Measurements from ENCODE around the gene ELF3.

Gene ELF3

DNA sequence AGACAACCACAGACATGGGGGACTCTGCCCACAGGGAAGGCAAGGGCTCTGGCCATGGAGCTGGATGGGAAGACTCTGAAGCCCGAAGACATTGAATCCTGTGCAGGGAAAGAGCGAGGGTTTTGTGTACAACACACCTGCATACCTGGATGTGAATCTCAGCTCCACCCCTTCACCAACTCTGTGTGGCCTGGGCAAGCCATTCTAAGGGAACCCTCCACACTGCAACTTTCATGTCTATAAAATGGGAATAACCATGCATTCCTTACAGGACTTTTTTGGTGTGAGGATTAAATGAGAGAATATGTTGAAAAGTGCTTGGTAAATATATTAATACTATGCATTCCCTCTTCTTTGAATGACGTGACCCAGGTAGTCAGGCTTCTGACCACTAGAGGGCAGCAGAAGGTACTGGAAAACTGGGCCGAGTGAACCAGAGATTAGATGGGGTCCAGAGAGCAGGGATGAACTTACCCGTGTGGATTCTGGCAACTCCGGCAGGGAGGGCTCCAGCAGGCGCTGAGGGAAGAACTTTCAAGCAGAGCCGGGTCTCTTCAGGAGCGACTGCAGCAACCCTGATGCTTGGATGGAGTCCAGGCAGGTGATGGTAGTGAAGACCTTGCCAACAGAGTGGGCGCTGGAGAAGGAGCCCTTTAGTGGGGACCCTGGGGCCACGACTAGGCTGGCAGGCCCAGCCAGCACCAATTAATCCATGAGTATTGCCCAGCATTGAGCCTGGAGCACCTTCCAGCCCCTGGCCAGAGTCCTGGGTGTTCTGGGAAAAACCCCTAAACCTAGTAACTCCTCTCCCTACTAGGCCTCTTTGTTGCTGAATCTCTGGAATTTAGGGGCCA lies 834 bp upstream of the ELF3 start:
- Histone ChIP-seq H3K9me3 (ENCODE audit: control insufficient read depth, insufficient read depth, low read depth, low read length) (no peaks in the 10 kb centered on the region), H3K36me3 (ENCODE audit: control insufficient read depth, insufficient read depth, low read length) (peaks cover 36% of the 10 kb centered on the region), H3K9ac (ENCODE audit: low read length) (peak overlapping the region; percentile 23), H3K27me3 (ENCODE audit: control insufficient read depth, insufficient read depth, low read length) (no peaks in the 10 kb centered on the region), H3K27ac (ENCODE audit: low read depth, low read length) (peak overlapping the region; percentile 46; the same call in 1 of the 2 replicates), H3K4me3 (ENCODE audit: low read depth, low read length) (peak overlapping the region; percentile 20; the same call in 1 of the 2 replicates), H3K4me1 (ENCODE audit: control insufficient read depth, insufficient read depth, low read length) (peaks cover 51% of the 10 kb centered on the region)

DNA sequence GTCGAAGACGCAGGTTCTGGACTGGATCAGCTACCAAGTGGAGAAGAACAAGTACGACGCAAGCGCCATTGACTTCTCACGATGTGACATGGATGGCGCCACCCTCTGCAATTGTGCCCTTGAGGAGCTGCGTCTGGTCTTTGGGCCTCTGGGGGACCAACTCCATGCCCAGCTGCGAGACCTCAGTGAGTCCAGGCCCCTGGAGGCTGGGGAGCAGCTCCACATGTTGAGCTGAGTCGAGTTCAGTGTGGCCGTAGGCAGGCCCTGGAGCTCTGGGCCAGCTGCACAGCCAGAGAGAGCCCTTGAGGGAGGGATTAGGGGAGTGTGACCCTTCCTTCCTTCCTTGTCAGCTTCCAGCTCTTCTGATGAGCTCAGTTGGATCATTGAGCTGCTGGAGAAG lies 1.6 kb downstream of the ELF3 start:
- H3K27ac ChIP-seq (ENCODE audit: low read depth, low read length) = no peak overlapping the region

DNA sequence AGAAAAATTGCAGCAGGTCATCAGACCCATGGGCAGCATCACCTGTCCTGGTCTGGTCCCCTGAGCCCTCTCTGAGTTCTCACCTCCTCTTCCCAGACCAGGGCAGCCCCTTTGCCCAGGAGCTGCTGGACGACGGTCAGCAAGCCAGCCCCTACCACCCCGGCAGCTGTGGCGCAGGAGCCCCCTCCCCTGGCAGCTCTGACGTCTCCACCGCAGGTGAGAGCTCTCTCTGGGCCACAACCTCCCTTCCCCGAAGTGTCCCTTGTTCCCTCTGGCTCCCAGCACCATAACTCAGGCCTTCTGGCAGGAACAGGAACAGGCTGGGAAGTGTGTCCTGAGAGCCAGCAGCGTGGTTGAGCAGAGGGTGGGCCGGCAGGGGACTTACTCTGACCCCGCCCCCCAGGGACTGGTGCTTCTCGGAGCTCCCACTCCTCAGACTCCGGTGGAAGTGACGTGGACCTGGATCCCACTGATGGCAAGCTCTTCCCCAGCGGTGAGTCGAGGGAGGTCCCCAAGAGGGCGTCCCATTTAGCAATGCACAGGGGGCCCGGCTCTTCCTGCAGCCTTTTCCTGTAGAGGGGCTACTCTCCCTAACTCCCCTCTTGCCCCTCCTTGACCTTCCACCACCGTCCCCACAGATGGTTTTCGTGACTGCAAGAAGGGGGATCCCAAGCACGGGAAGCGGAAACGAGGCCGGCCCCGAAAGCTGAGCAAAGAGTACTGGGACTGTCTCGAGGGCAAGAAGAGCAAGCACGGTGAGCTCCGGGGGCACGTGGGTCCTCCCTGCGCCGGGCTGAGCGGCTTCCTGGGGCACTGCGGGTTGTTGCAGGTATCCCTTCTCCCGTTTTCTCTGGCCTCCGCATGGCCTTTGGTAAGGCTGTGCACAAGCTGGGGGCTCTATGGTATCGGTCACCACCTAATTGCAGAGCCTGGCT lies 2.4 kb downstream of the ELF3 start:
- H3K9ac ChIP-seq (ENCODE audit: low read length) = no peak overlapping the region
- peaks cover 39% of the 10 kb centered on the region for H3K36me3 ChIP-seq (ENCODE audit: control insufficient read depth, insufficient read depth, low read length)
- peaks cover 39% of the 10 kb centered on the region for H3K4me1 ChIP-seq (ENCODE audit: control insufficient read depth, insufficient read depth, low read length)
- H3K27ac ChIP-seq (ENCODE audit: low read depth, low read length) = no peak overlapping the region
- H3K27me3 ChIP-seq (ENCODE audit: control insufficient read depth, insufficient read depth, low read length) = no peaks in the 10 kb centered on the region
- H3K9me3 ChIP-seq (ENCODE audit: control insufficient read depth, insufficient read depth, low read depth, low read length) = no peaks in the 10 kb centered on the region
- no peak overlapping the region for H3K4me3 ChIP-seq (ENCODE audit: low read depth, low read length)

More for the DNA sequence above, 1.6 kb downstream of the ELF3 start:
- H3K9ac ChIP-seq (ENCODE audit: low read length) = no peak overlapping the region
- no peaks in the 10 kb centered on the region for H3K9me3 ChIP-seq (ENCODE audit: control insufficient read depth, insufficient read depth, low read depth, low read length)
- peaks cover 39% of the 10 kb centered on the region for H3K36me3 ChIP-seq (ENCODE audit: control insufficient read depth, insufficient read depth, low read length)
- H3K4me3 ChIP-seq (ENCODE audit: low read depth, low read length) = no peak overlapping the region
- H3K4me1 ChIP-seq (ENCODE audit: control insufficient read depth, insufficient read depth, low read length) = peaks cover 39% of the 10 kb centered on the region
- H3K27me3 ChIP-seq (ENCODE audit: control insufficient read depth, insufficient read depth, low read length) = no peaks in the 10 kb centered on the region

DNA sequence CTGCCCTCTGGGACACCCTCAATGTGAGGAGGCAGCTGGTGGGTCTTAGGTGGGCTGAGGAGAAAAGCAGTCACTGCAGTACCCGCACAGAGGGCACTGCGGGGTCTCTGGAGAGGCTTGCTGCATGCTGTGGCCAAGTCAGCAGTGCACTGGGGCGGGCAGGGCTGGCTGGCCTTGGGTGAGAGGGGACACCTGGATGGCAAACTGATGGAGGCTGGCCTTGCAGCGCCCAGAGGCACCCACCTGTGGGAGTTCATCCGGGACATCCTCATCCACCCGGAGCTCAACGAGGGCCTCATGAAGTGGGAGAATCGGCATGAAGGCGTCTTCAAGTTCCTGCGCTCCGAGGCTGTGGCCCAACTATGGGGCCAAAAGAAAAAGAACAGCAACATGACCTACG lies 3.2 kb downstream of the ELF3 start:
- Histone ChIP-seq H3K27ac (ENCODE audit: low read depth, low read length) (no peak overlapping the region), H3K4me3 (ENCODE audit: low read depth, low read length) (no peak overlapping the region), H3K27me3 (ENCODE audit: control insufficient read depth, insufficient read depth, low read length) (no peaks in the 10 kb centered on the region), H3K36me3 (ENCODE audit: control insufficient read depth, insufficient read depth, low read length) (peaks cover 39% of the 10 kb centered on the region), H3K9ac (ENCODE audit: low read length) (no peak overlapping the region), H3K9me3 (ENCODE audit: control insufficient read depth, insufficient read depth, low read depth, low read length) (no peaks in the 10 kb centered on the region), H3K4me1 (ENCODE audit: control insufficient read depth, insufficient read depth, low read length) (peaks cover 42% of the 10 kb centered on the region)

DNA sequence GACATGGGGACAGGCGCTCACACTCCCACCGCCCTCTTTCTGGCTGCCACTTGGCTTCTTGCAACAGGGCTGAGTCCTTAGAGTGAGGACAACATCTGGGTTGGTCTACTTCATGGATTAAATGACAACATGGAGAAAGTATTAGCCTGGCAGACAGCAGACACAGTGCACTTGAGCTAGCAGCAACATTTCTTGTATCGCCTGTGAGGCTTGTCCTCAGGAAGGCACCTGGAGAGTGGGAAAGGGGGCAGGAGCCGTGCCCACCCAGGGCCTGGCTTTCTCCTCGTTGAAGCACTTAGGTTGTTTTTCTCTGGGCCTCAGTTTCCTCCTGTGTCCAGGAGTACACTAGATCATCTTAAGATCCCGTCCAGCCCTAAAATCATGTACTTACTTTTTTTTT lies 3.7 kb downstream of the ELF3 start:
- H3K4me3 ChIP-seq (ENCODE audit: low read depth, low read length) = no peak overlapping the region
- H3K36me3 ChIP-seq (ENCODE audit: control insufficient read depth, insufficient read depth, low read length) = peaks cover 39% of the 10 kb centered on the region
- no peak overlapping the region for H3K9ac ChIP-seq (ENCODE audit: low read length)
- no peaks in the 10 kb centered on the region for H3K27me3 ChIP-seq (ENCODE audit: control insufficient read depth, insufficient read depth, low read length)
- peaks cover 42% of the 10 kb centered on the region for H3K4me1 ChIP-seq (ENCODE audit: control insufficient read depth, insufficient read depth, low read length)
- no peaks in the 10 kb centered on the region for H3K9me3 ChIP-seq (ENCODE audit: control insufficient read depth, insufficient read depth, low read depth, low read length)
- no peak overlapping the region for H3K27ac ChIP-seq (ENCODE audit: low read depth, low read length)

DNA sequence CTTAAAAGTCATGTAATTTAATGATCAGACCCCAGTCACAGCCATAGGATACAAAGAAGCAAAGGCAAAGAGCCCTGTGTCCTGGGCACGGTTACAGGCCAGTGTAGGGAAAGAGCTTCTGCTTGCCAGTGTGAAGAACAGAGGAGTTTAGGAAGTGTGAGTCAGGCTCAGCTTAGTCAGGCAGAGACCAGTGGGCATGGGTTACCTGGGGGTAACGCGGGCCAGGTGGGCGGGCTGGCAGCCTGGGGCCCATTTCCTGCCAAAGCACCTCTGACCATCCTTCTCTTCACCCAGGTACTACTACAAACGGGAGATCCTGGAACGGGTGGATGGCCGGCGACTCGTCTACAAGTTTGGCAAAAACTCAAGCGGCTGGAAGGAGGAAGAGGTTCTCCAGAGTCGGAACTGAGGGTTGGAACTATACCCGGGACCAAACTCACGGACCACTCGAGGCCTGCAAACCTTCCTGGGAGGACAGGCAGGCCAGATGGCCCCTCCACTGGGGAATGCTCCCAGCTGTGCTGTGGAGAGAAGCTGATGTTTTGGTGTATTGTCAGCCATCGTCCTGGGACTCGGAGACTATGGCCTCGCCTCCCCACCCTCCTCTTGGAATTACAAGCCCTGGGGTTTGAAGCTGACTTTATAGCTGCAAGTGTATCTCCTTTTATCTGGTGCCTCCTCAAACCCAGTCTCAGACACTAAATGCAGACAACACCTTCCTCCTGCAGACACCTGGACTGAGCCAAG lies 4.7 kb downstream of the ELF3 start:
- H3K4me1 ChIP-seq (ENCODE audit: control insufficient read depth, insufficient read depth, low read length) = peaks cover 34% of the 10 kb centered on the region
- no peaks in the 10 kb centered on the region for H3K27me3 ChIP-seq (ENCODE audit: control insufficient read depth, insufficient read depth, low read length)
- no peaks in the 10 kb centered on the region for H3K9me3 ChIP-seq (ENCODE audit: control insufficient read depth, insufficient read depth, low read depth, low read length)
- H3K4me3 ChIP-seq (ENCODE audit: low read depth, low read length) = no peak overlapping the region
- no peak overlapping the region for H3K9ac ChIP-seq (ENCODE audit: low read length)
- no peak overlapping the region for H3K27ac ChIP-seq (ENCODE audit: low read depth, low read length)
- peaks cover 39% of the 10 kb centered on the region for H3K36me3 ChIP-seq (ENCODE audit: control insufficient read depth, insufficient read depth, low read length)

DNA sequence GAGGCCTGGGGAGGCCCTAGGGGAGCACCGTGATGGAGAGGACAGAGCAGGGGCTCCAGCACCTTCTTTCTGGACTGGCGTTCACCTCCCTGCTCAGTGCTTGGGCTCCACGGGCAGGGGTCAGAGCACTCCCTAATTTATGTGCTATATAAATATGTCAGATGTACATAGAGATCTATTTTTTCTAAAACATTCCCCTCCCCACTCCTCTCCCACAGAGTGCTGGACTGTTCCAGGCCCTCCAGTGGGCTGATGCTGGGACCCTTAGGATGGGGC lies 5.2 kb downstream of the ELF3 start:
- Histone ChIP-seq H3K4me1 (ENCODE audit: control insufficient read depth, insufficient read depth, low read length) (peaks cover 31% of the 10 kb centered on the region), H3K9me3 (ENCODE audit: control insufficient read depth, insufficient read depth, low read depth, low read length) (no peaks in the 10 kb centered on the region), H3K4me3 (ENCODE audit: low read depth, low read length) (no peak overlapping the region), H3K27me3 (ENCODE audit: control insufficient read depth, insufficient read depth, low read length) (no peaks in the 10 kb centered on the region), H3K36me3 (ENCODE audit: control insufficient read depth, insufficient read depth, low read length) (peaks cover 39% of the 10 kb centered on the region), H3K27ac (ENCODE audit: low read depth, low read length) (no peak overlapping the region), H3K9ac (ENCODE audit: low read length) (no peak overlapping the region)

DNA sequence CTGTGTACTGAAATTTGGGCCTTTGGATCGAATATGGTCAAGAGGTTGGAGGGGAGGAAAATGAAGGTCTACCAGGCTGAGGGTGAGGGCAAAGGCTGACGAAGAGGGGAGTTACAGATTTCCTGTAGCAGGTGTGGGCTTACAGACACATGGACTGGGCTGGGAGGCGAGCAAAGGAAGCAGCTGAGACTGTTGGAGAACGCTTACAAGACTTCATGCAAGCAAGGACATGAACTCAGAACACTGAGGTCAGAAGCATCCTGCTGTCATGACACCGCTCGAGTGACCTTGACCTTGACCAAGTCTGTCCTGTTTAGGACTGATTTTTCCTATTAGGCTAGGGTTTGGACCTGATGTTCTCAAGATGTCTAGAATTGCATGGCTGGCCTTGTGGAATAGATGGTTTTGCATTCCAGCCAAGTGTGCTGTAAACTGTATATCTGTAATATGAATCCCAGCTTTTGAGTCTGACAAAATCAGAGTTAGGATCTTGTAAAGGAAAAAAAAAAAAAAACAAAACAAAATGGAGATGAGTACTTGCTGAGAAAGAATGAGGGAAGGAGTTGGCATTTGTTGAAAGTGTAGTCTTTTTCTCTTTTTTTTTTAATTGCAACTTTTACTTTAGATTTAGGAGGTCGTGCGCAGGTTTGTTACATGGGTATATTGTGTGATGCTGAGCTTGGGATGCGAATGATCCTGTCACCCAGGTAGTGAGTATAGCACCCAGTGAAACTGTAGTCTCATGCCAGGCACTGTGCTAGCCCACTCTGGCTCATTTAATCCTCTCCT lies 5.8 kb downstream of the ELF3 start:
- Histone ChIP-seq H3K9me3 (ENCODE audit: control insufficient read depth, insufficient read depth, low read depth, low read length) (no peaks in the 10 kb centered on the region), H3K27ac (ENCODE audit: low read depth, low read length) (no peak overlapping the region), H3K4me1 (ENCODE audit: control insufficient read depth, insufficient read depth, low read length) (peaks cover 25% of the 10 kb centered on the region), H3K4me3 (ENCODE audit: low read depth, low read length) (no peak overlapping the region), H3K9ac (ENCODE audit: low read length) (no peak overlapping the region), H3K27me3 (ENCODE audit: control insufficient read depth, insufficient read depth, low read length) (no peaks in the 10 kb centered on the region), H3K36me3 (ENCODE audit: control insufficient read depth, insufficient read depth, low read length) (peaks cover 39% of the 10 kb centered on the region)

DNA sequence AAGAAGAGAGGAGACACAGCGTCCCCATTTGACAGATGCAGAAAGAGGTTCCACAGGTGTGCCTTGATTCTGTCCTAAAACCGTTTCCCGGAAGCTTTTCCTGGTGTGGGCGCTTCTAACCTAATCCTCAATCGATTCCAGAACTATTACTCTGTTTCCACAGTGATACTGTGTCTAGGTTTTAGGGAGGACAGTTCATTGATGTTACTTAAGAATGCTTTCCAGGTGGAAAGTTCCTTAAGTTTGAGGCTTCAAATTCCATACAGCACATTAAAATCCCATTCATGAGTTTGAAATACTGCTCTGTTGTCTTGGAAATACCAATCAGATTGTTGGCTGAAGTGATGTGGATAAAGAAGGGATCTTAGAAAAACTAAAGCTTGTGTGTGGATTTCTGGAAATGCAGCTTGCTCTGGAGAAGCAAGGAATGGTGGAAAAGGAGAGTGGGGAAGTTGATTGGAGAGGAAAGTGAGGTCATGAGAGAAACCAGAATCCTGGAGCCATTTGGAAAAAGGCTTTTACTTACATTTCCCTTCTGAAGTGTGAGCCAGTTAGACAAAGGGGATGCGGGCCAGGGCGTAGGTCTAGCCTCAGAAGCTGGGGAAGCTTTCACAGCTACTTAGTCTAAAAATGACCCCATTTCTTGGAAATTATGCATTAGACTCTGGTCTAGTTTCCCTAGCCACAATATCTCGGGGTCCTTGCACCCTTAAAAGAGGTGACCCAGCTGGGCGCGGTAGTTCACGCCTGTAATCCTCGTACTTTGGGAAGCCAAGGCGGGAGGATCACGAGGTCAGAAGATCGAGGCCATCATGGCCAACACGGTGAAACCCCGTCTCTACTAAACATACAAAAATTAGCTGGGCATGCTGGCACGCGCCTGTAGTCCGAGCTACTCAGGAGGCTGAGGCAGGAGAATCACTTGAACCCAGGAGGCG lies 6.7 kb downstream of the ELF3 start:
- Histone ChIP-seq H3K27ac (ENCODE audit: low read depth, low read length) (no peak overlapping the region), H3K36me3 (ENCODE audit: control insufficient read depth, insufficient read depth, low read length) (peaks cover 35% of the 10 kb centered on the region), H3K27me3 (ENCODE audit: control insufficient read depth, insufficient read depth, low read length) (no peaks in the 10 kb centered on the region), H3K9ac (ENCODE audit: low read length) (no peak overlapping the region), H3K4me1 (ENCODE audit: control insufficient read depth, insufficient read depth, low read length) (peaks cover 23% of the 10 kb centered on the region), H3K9me3 (ENCODE audit: control insufficient read depth, insufficient read depth, low read depth, low read length) (no peaks in the 10 kb centered on the region), H3K4me3 (ENCODE audit: low read depth, low read length) (no peak overlapping the region)

Measured in HUES6 (cell line).